Skeletal muscle satellite cell (primary cell): ENCODE results near the gene PREB. TPM values are rescaled to one million over a fixed set of nuclear protein-coding genes. Genes with fewer than 3 reads are reported as not detected.
"Not testable (repeated sequence)": the region's sequence is repeated elsewhere in the genome, so short reads cannot be mapped to it uniquely, and the experiment has no call there.

ENCODE experiments used
- H3K27me3 ChIP-seq: 2 replicates; pipeline ENCODE4 v1.7.0; 2013; ENCODE audit warnings: low read length; ENCODE audit not compliant: control insufficient read depth, insufficient read depth
- H3K36me3 ChIP-seq: 2 replicates; pipeline ENCODE4 v1.7.0; 2013; ENCODE audit warnings: mild to moderate bottlenecking, control low read depth, low read length; ENCODE audit not compliant: insufficient read depth
- H3K4me1 ChIP-seq: 2 replicates; pipeline ENCODE4 v1.7.0; 2013; ENCODE audit warnings: low read length; ENCODE audit not compliant: control insufficient read depth, insufficient read depth
- H3K4me2 ChIP-seq: 2 replicates; pipeline ENCODE4 v1.7.0; 2013; ENCODE audit warnings: mild to moderate bottlenecking, low read length
- H3K4me3 ChIP-seq: 2 replicates; pipeline ENCODE4 v1.7.0; 2013; ENCODE audit warnings: low read length
- H3K9ac ChIP-seq: 2 replicates; pipeline ENCODE4 v1.7.0; 2013; ENCODE audit warnings: mild to moderate bottlenecking, low read depth, low read length, moderate library complexity
- H3K9me3 ChIP-seq: replicated peaks from 2 replicates; pipeline ENCODE4 v1.7.0; 2013; ENCODE audit warnings: mild to moderate bottlenecking, control low read depth, low read length
- total RNA-seq: library from RNA; depleted of rRNA; stranded (reverse); fragments of >200 nt; gene quantifications from 2 replicates; pipeline ENCODE4 v1.2.3, GENCODE V29; 2012; rRNA removed

PREB gene
- total RNA-seq = 45.9 and 50.7 TPM in 2 replicates

- Histone ChIP-seq H3K9me3 (no peaks in the 10 kb centered on the region), H3K4me2 (peak within 1 kb of the TSS; percentile 96), H3K4me3 (peak within 1 kb of the TSS; percentile 83), H3K4me1 (peaks cover 9% of the 10 kb centered on the region), H3K36me3 (peaks cover 37% of the 10 kb centered on the region), H3K9ac (peak within 1 kb of the TSS; percentile 95), H3K27me3 (peaks cover 11% of the 10 kb centered on the region)
Observed at GRCh38 chr2:27133905-27134780, at the start of gene PREB. PREB (minus strand) TSS chr2:27134636; CDS start chr2:27134421, 215 bp downstream.

GRCh38 chr2:27184115-27184514 lies 49.7 kb upstream of the PREB start:
- H3K4me2 ChIP-seq = no peak overlapping the region
- no peak overlapping the region for H3K9ac ChIP-seq
- peaks cover 39% of the 10 kb centered on the region for H3K4me1 ChIP-seq
- no peak overlapping the region for H3K4me3 ChIP-seq
- H3K27me3 ChIP-seq = no peaks in the 10 kb centered on the region
- H3K9me3 ChIP-seq = no peaks in the 10 kb centered on the region
- H3K36me3 ChIP-seq = no peaks in the 10 kb centered on the region

- H3K27me3 ChIP-seq = peaks cover 6% of the 10 kb centered on the region
- no peak overlapping the region for H3K4me3 ChIP-seq
- H3K4me1 ChIP-seq = peaks cover 39% of the 10 kb centered on the region
- H3K4me2 ChIP-seq = no peak overlapping the region
- no peaks in the 10 kb centered on the region for H3K9me3 ChIP-seq
- no peaks in the 10 kb centered on the region for H3K36me3 ChIP-seq
- H3K9ac ChIP-seq = no peak overlapping the region
Observed at GRCh38 chr2:27182346-27182745, 47.9 kb upstream of the PREB start.

- no peaks in the 10 kb centered on the region for H3K9me3 ChIP-seq
- no peak overlapping the region for H3K4me3 ChIP-seq
- H3K4me2 ChIP-seq = no peak overlapping the region
- H3K9ac ChIP-seq = no peak overlapping the region
- peaks cover 26% of the 10 kb centered on the region for H3K27me3 ChIP-seq
- H3K4me1 ChIP-seq = peaks cover 25% of the 10 kb centered on the region
- no peaks in the 10 kb centered on the region for H3K36me3 ChIP-seq
Observed at GRCh38 chr2:27179344-27180000, 45.0 kb upstream of the PREB start.

GRCh38 chr2:27178469-27178868 lies 44.0 kb upstream of the PREB start:
- H3K27me3 ChIP-seq = peaks cover 36% of the 10 kb centered on the region
- no peaks in the 10 kb centered on the region for H3K36me3 ChIP-seq
- no peak overlapping the region for H3K4me3 ChIP-seq
- no peak overlapping the region for H3K4me2 ChIP-seq
- H3K9me3 ChIP-seq = no peaks in the 10 kb centered on the region
- H3K9ac ChIP-seq = no peak overlapping the region
- peaks cover 25% of the 10 kb centered on the region for H3K4me1 ChIP-seq

- Histone ChIP-seq H3K36me3 (no peaks in the 10 kb centered on the region), H3K9me3 (no peaks in the 10 kb centered on the region), H3K4me3 (no peak overlapping the region), H3K4me1 (peaks cover 25% of the 10 kb centered on the region), H3K27me3 (peaks cover 44% of the 10 kb centered on the region), H3K4me2 (no peak overlapping the region), H3K9ac (no peak overlapping the region)
Observed at GRCh38 chr2:27177441-27178351, 43.3 kb upstream of the PREB start.

- not testable (repeated sequence) for H3K36me3 ChIP-seq, H3K4me3 ChIP-seq, H3K9me3 ChIP-seq, H3K9ac ChIP-seq, H3K4me2 ChIP-seq
- H3K27me3 ChIP-seq = peaks cover 57% of the 10 kb centered on the region
- peaks cover 11% of the 10 kb centered on the region for H3K4me1 ChIP-seq
Observed at GRCh38 chr2:27175781-27176180, 41.3 kb upstream of the PREB start.

GRCh38 chr2:27175330-27175729 lies 40.9 kb upstream of the PREB start:
- H3K4me2 ChIP-seq = no peak overlapping the region
- peaks cover 62% of the 10 kb centered on the region for H3K27me3 ChIP-seq
- no peak overlapping the region for H3K9ac ChIP-seq
- peaks cover 7% of the 10 kb centered on the region for H3K4me1 ChIP-seq
- no peaks in the 10 kb centered on the region for H3K9me3 ChIP-seq
- H3K4me3 ChIP-seq = no peak overlapping the region
- no peaks in the 10 kb centered on the region for H3K36me3 ChIP-seq

- H3K4me2 ChIP-seq = no peak overlapping the region
- peaks cover under 1% of the 10 kb centered on the region for H3K4me1 ChIP-seq
- no peaks in the 10 kb centered on the region for H3K36me3 ChIP-seq
- H3K9ac ChIP-seq = no peak overlapping the region
- H3K9me3 ChIP-seq = no peaks in the 10 kb centered on the region
- H3K4me3 ChIP-seq = no peak overlapping the region
- peaks cover 65% of the 10 kb centered on the region for H3K27me3 ChIP-seq
Observed at GRCh38 chr2:27174638-27175037, 40.2 kb upstream of the PREB start.

- Histone ChIP-seq H3K9me3 (no peaks in the 10 kb centered on the region), H3K4me2 (no peak overlapping the region), H3K27me3 (peaks cover 66% of the 10 kb centered on the region), H3K9ac (no peak overlapping the region), H3K4me3 (no peak overlapping the region), H3K4me1 (no peaks in the 10 kb centered on the region), H3K36me3 (no peaks in the 10 kb centered on the region)
Observed at GRCh38 chr2:27171351-27171848, 37.0 kb upstream of the PREB start.
